ENCODE measurements around the gene RPL29. TPM values are rescaled to one million over a fixed set of nuclear protein-coding genes. Genes with fewer than 3 reads are reported as not detected.

The RPL29 gene
- total RNA-seq, 1 donor from 2014 or later, result 1,471 TPM

DNA sequence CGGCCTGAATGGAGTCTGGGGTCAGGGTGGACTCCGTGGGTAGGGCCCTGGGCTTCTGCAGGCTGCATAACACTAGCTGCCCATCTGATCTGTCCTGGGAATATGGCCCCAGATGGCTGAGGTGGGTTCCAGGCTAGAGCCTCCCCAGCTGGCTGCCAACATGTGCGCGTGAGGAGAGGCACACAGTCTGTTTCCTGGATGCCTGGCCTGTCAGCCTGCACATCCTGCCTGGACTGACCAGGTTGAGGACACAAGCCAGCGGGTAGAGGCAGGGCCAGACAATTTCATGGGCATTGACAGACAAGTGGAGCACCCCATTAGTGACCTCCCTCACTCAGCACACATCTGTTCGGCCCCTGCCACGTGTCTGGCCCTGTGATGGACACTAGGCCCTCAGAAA lies 29.8 kb upstream of the RPL29 start:
- no peak for TF ChIP-seq CTCF (conservative IDR thresholded peaks at IDR 0.05)
- Mint-ChIP-seq H3K4me3 (no peak overlapping the region), H3K9me3 (no peaks in the 10 kb centered on the region), H3K27ac (ENCODE audit: unreplicated experiment) (no peak overlapping the region), H3K4me1 (peaks cover 48% of the 10 kb centered on the region), H3K36me3 (ENCODE audit: low read depth) (no peaks in the 10 kb centered on the region), H3K27me3 (ENCODE audit: low read depth) (no peaks in the 10 kb centered on the region)
- no peak for DNase-seq (ENCODE audit: low read depth, low spot score)

GRCh38 chr3:52024765-52025452 lies 29.2 kb upstream of the RPL29 start:
- Mint-ChIP-seq H3K36me3 (ENCODE audit: low read depth) (no peaks in the 10 kb centered on the region), H3K4me1 (peaks cover 49% of the 10 kb centered on the region), H3K9me3 (no peaks in the 10 kb centered on the region), H3K4me3 (no peak overlapping the region), H3K27me3 (ENCODE audit: low read depth) (no peaks in the 10 kb centered on the region), H3K27ac (ENCODE audit: unreplicated experiment) (no peak overlapping the region)
- TF ChIP-seq CTCF (conservative IDR thresholded peaks at IDR 0.05), result no peak
- DNase-seq (ENCODE audit: low read depth, low spot score), result no peak

GRCh38 chr3:52023860-52024764 lies 28.4 kb upstream of the RPL29 start:
- Mint-ChIP-seq H3K36me3 (ENCODE audit: low read depth) (no peaks in the 10 kb centered on the region), H3K4me3 (no peak overlapping the region), H3K4me1 (peaks cover 53% of the 10 kb centered on the region), H3K9me3 (no peaks in the 10 kb centered on the region), H3K27me3 (ENCODE audit: low read depth) (no peaks in the 10 kb centered on the region), H3K27ac (ENCODE audit: unreplicated experiment) (no peak overlapping the region)
- no peak for TF ChIP-seq CTCF (conservative IDR thresholded peaks at IDR 0.05)
- DNase-seq (ENCODE audit: low read depth, low spot score), result no peak

GRCh38 chr3:52023101-52023770 lies 27.5 kb upstream of the RPL29 start:
- H3K27ac Mint-ChIP-seq (ENCODE audit: unreplicated experiment), result no peak overlapping the region
- H3K27me3 Mint-ChIP-seq (ENCODE audit: low read depth), result no peaks in the 10 kb centered on the region
- no peak for TF ChIP-seq CTCF (conservative IDR thresholded peaks at IDR 0.05)
- peaks cover 54% of the 10 kb centered on the region for H3K4me1 Mint-ChIP-seq
- no peak for DNase-seq (ENCODE audit: low read depth, low spot score)
- no peak overlapping the region for H3K4me3 Mint-ChIP-seq
- H3K9me3 Mint-ChIP-seq, result no peaks in the 10 kb centered on the region
- H3K36me3 Mint-ChIP-seq (ENCODE audit: low read depth), result no peaks in the 10 kb centered on the region

DNA sequence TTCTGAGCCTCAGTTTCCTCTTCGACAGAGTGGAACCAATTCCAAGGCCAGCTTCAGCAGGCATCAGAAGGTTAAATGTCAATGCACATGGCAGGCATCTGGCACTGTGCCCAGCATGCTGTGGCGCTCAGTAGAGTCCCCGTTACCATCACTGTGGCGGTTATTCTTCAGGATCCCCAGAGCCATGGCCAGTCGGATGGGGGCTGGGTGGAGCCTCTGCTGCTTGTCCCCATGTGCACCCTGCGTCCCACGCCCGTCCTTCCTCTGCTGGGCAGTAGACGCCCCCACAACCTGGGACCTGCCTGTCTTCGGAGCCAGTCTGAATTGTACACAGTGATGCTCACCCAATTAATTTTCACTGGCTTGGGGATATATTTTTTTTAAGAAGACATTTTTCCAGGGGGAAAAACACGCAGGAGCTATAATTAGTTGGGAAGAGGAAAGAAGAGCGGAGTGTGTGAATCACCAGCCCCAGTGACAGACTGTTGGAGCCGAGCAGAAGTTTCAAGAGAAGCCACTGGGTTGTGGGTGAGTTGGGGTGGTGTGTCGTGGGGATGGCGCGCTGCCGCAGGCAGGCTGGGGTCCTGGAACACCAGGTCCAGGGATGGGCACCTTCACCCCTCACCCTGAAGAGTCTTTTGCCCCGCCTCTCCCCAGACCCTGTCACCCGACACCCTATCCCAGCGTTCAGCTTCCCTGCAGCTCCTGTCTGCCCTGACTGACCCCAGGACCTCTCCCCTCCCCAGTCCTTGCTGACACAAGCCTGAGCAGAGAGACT lies 26.8 kb upstream of the RPL29 start:
- Mint-ChIP-seq H3K9me3 (no peaks in the 10 kb centered on the region), H3K4me1 (peaks cover 56% of the 10 kb centered on the region), H3K4me3 (no peak overlapping the region), H3K36me3 (ENCODE audit: low read depth) (no peaks in the 10 kb centered on the region), H3K27ac (ENCODE audit: unreplicated experiment) (no peak overlapping the region), H3K27me3 (ENCODE audit: low read depth) (no peaks in the 10 kb centered on the region)
- DNase-seq (ENCODE audit: low read depth, low spot score), result no peak
- no peak for TF ChIP-seq CTCF (conservative IDR thresholded peaks at IDR 0.05)

Data from neural crest cell (in vitro differentiated cells).